GM18511 (cell line): ENCODE results near the gene SLC35F3.
"Not testable (repeated sequence)": the region's sequence is repeated elsewhere in the genome, so short reads cannot be mapped to it uniquely, and the experiment has no call there.

Source experiments
- ATAC-seq: cut with Tn5 transposase; IDR thresholded peaks from one replicate; pipeline ENCODE4 v1.9.1; 2021; ENCODE audit warnings: mild to moderate bottlenecking, moderate library complexity; ENCODE audit not compliant: unreplicated experiment

SLC35F3 gene

GRCh38 chr1:234135501-234135900 is 231.0 kb downstream of the SLC35F3 start:
- no peak for ATAC-seq

- ATAC-seq: no peak
Observed at GRCh38 chr1:234136073-234136472, 231.6 kb downstream of the SLC35F3 start.

GRCh38 chr1:234139966-234140365 is 235.5 kb downstream of the SLC35F3 start:
- no peak for ATAC-seq

GRCh38 chr1:234140388-234140787 is 235.9 kb downstream of the SLC35F3 start:
- ATAC-seq: no peak

GRCh38 chr1:234141006-234141405 is 236.5 kb downstream of the SLC35F3 start:
- ATAC-seq: no peak

GRCh38 chr1:234143681-234144080 is 239.2 kb downstream of the SLC35F3 start:
- no peak for ATAC-seq

GRCh38 chr1:234144901-234145300 is 240.4 kb downstream of the SLC35F3 start:
- no peak for ATAC-seq

GRCh38 chr1:234148350-234148749 is 243.9 kb downstream of the SLC35F3 start:
- ATAC-seq: no peak

GRCh38 chr1:234148816-234149215 is 244.3 kb downstream of the SLC35F3 start:
- no peak for ATAC-seq

- ATAC-seq: no peak
Observed at GRCh38 chr1:234149217-234149616, 244.7 kb downstream of the SLC35F3 start.

GRCh38 chr1:234150892-234151291 is 246.4 kb downstream of the SLC35F3 start:
- ATAC-seq: no peak

- not testable (repeated sequence) for ATAC-seq
Observed at GRCh38 chr1:234152344-234152743, 247.9 kb downstream of the SLC35F3 start.

GRCh38 chr1:234154320-234155251 is 250.1 kb downstream of the SLC35F3 start:
- ATAC-seq: peak; percentile 62

- no peak for ATAC-seq
Observed at GRCh38 chr1:234162661-234163060, 258.2 kb downstream of the SLC35F3 start.

- ATAC-seq: no peak
Observed at GRCh38 chr1:234163267-234163919, 258.9 kb downstream of the SLC35F3 start.

GRCh38 chr1:234164098-234164709 is 259.7 kb downstream of the SLC35F3 start:
- no peak for ATAC-seq

GRCh38 chr1:234168061-234168724 is 263.7 kb downstream of the SLC35F3 start:
- ATAC-seq: no peak

GRCh38 chr1:234169161-234169849 is 264.8 kb downstream of the SLC35F3 start:
- ATAC-seq: no peak

GRCh38 chr1:234170067-234170466 is 265.6 kb downstream of the SLC35F3 start:
- no peak for ATAC-seq

- no peak for ATAC-seq
Observed at GRCh38 chr1:234170622-234171021, 266.1 kb downstream of the SLC35F3 start.

GRCh38 chr1:234173968-234174367 is 269.5 kb downstream of the SLC35F3 start:
- no peak for ATAC-seq
